ENCODE results near the gene IARS2. TPM values are rescaled to one million over a fixed set of nuclear protein-coding genes. Genes with fewer than 3 reads are reported as not detected.

The IARS2 gene
- total RNA-seq, 1 experiment from 2014 or later, result 106 TPM

DNA sequence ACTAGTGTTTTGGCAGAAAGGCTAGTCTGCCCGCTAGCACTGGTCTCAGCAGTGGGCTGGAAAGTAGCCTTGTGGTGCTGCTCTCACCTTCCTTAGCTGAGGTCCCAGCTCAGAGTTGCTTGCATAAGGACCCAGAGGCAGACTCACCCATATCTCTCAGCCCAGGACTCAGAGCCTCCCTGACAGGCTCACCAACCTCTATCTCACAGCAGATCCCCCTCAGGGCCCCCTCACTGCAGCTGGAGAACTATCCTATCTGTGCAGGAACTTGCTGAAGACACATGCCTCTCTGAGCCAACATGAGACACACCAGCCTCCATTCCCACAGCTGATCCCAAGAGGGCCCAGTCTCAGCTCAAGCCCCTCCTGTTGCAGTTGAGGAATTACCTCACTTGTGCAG, 82.6 kb downstream of the IARS2 start:
- DNase-seq (ENCODE audit: low read depth, low spot score), result no peak
- intact Hi-C loops (cut with micrococcal nuclease; ENCODE audit: unreplicated experiment), result no loop called here
- POLR2A ChIA-PET, result no interaction called here
- Histone ChIP-seq H3K27ac (ENCODE audit: low read length) (no peak overlapping the region), H3K4me1 (ENCODE audit: control insufficient read depth, insufficient read depth, low read length) (no peaks in the 10 kb centered on the region), H3K27me3 (ENCODE audit: control insufficient read depth, insufficient read depth, low read length) (no peaks in the 10 kb centered on the region), H3K36me3 (ENCODE audit: control insufficient read depth, insufficient read depth, low read length) (peaks cover 5% of the 10 kb centered on the region; the same call in 1 of the 2 replicates), H3K9me3 (ENCODE audit: control insufficient read depth, insufficient read depth, low read depth, low read length) (no peaks in the 10 kb centered on the region), H3K4me3 (ENCODE audit: low read depth in 2 of 2, low read length in 2 of 2) (no peak overlapping the region)
- CTCF ChIA-PET, result no interaction called here
- no TSS peak for BruUV-seq (replicated peaks)
- ATAC-seq, result no peak
- TF ChIP-seq POLR2AphosphoS5 (IDR thresholded peaks at IDR 0.05; ENCODE audit: low read depth, low read length), result no peak
- in situ Hi-C loops (cut with HindIII; ENCODE audit: low pct_unique_long_range_greater_than_20kb, low sequenced_read_pairs), result no loop called here

GRCh38 chr1:220182111-220182510, 88.2 kb downstream of the IARS2 start:
- no peak overlapping the region for H3K4me3 ChIP-seq (ENCODE audit: low read depth in 2 of 2, low read length in 2 of 2)
- no peaks in the 10 kb centered on the region for H3K4me1 ChIP-seq (ENCODE audit: control insufficient read depth, insufficient read depth, low read length)
- ATAC-seq (no peak), DNase-seq (ENCODE audit: low read depth, low spot score) (no peak)
- ChIA-PET POLR2A (no interaction called here), CTCF (no interaction called here)
- H3K27me3 ChIP-seq (ENCODE audit: control insufficient read depth, insufficient read depth, low read length), result no peaks in the 10 kb centered on the region
- intact Hi-C loops (cut with micrococcal nuclease; ENCODE audit: unreplicated experiment), result no loop called here
- peaks cover 4% of the 10 kb centered on the region for H3K36me3 ChIP-seq (ENCODE audit: control insufficient read depth, insufficient read depth, low read length)
- BruUV-seq (replicated peaks), result no TSS peak
- in situ Hi-C loops (cut with HindIII; ENCODE audit: low pct_unique_long_range_greater_than_20kb, low sequenced_read_pairs), result no loop called here
- no peaks in the 10 kb centered on the region for H3K9me3 ChIP-seq (ENCODE audit: control insufficient read depth, insufficient read depth, low read depth, low read length)
- TF ChIP-seq SIN3A (IDR thresholded peaks at IDR 0.05; ENCODE audit: borderline replicate concordance, insufficient read depth, low read depth, low read length), result no peak
- TF ChIP-seq TCF7L2 (IDR thresholded peaks at IDR 0.05; ENCODE audit: low read depth, low read length), result no peak
- TF ChIP-seq CTCF (IDR thresholded peaks at IDR 0.05), result no peak
- no peak for TF ChIP-seq POLR2AphosphoS5 (IDR thresholded peaks at IDR 0.05; ENCODE audit: low read depth, low read length)
- no peak overlapping the region for H3K27ac ChIP-seq (ENCODE audit: low read length)

- ATAC-seq, result no peak
- no TSS peak for BruUV-seq (replicated peaks)
Observed at GRCh38 chr1:220182656-220183055, 88.7 kb downstream of the IARS2 start.

More at GRCh38 chr1:220182656-220183055, 88.7 kb downstream of the IARS2 start:
- no peak for DNase-seq (ENCODE audit: low read depth, low spot score)
- Histone ChIP-seq H3K27ac (ENCODE audit: low read length) (no peak overlapping the region), H3K9me3 (ENCODE audit: control insufficient read depth, insufficient read depth, low read depth, low read length) (no peaks in the 10 kb centered on the region), H3K4me1 (ENCODE audit: control insufficient read depth, insufficient read depth, low read length) (no peaks in the 10 kb centered on the region), H3K27me3 (ENCODE audit: control insufficient read depth, insufficient read depth, low read length) (no peaks in the 10 kb centered on the region), H3K36me3 (ENCODE audit: control insufficient read depth, insufficient read depth, low read length) (peaks cover 4% of the 10 kb centered on the region), H3K4me3 (ENCODE audit: low read depth in 2 of 2, low read length in 2 of 2) (no peak overlapping the region)
- ChIA-PET CTCF (no interaction called here), POLR2A (no interaction called here)
- no peak for TF ChIP-seq TCF7L2 (IDR thresholded peaks at IDR 0.05; ENCODE audit: low read depth, low read length)
- no peak for TF ChIP-seq CTCF (IDR thresholded peaks at IDR 0.05)
- no peak for TF ChIP-seq REST (IDR thresholded peaks at IDR 0.05; ENCODE audit: insufficient read depth in 1 of 2, low read depth in 2 of 2, low read length in 1 of 2)
- TF ChIP-seq SIN3A (IDR thresholded peaks at IDR 0.05; ENCODE audit: borderline replicate concordance, insufficient read depth, low read depth, low read length), result no peak
- TF ChIP-seq POLR2AphosphoS5 (IDR thresholded peaks at IDR 0.05; ENCODE audit: low read depth, low read length), result no peak
- intact Hi-C loops (cut with micrococcal nuclease; ENCODE audit: unreplicated experiment) (no loop called here), in situ Hi-C loops (cut with HindIII; ENCODE audit: low pct_unique_long_range_greater_than_20kb, low sequenced_read_pairs) (no loop called here)

Measured in Panc1 (cell line).